HepG2 (cell line): ENCODE results near the gene P2RY8. TPM values are rescaled to one million over a fixed set of nuclear protein-coding genes. Genes with fewer than 3 reads are reported as not detected.

ENCODE experiments used
- ATAC-seq: fragments of 200-7000 bp; cut with Tn5 transposase; 3 replicates; pipeline ENCODE4 v1.9.1; 2020; ENCODE audit warnings: mild to moderate bottlenecking, moderate library complexity
- BruUV-seq: library from RNA; stranded (reverse); fragments of 400-500 nt; replicated peaks from 2 replicates; lab custom pipeline; 2021; lab: Mats Ljungman, UMichigan
- CTCF ChIA-PET: fragments of 300-600 bp; formaldehyde crosslinking; extraction: SDS; loops from one replicate; lab custom pipeline; 2021; ENCODE audit warnings: low total read pairs, inconsistent platforms, low intra/inter-chr PET ratio; lab: Yijun Ruan, JAX
- POLR2A ChIA-PET: fragments of 350-600 bp; sonication (Branson Sonifier 250); formaldehyde crosslinking; loops from one replicate; lab custom pipeline; 2020; ENCODE audit warnings: antibody characterized with exemption, inconsistent platforms; lab: Yijun Ruan, JAX
- DNase-seq: peaks from one replicate; pipeline ENCODE4 v3.0.0-alpha.2; 2015; ENCODE audit warnings: low spot score
- FAIRE-seq: peaks from 3 replicates; lab custom pipeline; 2011; peaks lifted over from hg19 to GRCh38; lab: Jason Lieb, UNC
- H2AFZ ChIP-seq: one replicate; pipeline ENCODE4 v1.6.1; 2011; ENCODE audit warnings: low read length, inconsistent platforms
- H3K27ac ChIP-seq: fragments of 300-600 bp; 3 replicates; pipeline ENCODE4 v1.8.0; 2011; ENCODE audit warnings: mixed run types, mild to moderate bottlenecking, mixed read lengths, low read length, inconsistent platforms; ENCODE audit not compliant: insufficient read depth; ENCODE audit errors: extremely low read length
- H3K27me3 ChIP-seq, 2 experiments: fragments of 200-600 bp in 1 of 2; 2 replicates in 1 of 2; 3 replicates in 1 of 2; pipeline versions ENCODE4 v1.6.0 to v1.8.0; 2011; ENCODE audit warnings: low read length in 2 of 2, mild to moderate bottlenecking in 2 of 2, moderate library complexity in 2 of 2, inconsistent platforms in 1 of 2; ENCODE audit not compliant: insufficient read depth in 2 of 2, control insufficient read depth in 1 of 2
- H3K36me3 ChIP-seq, 2 experiments: fragments of 200-600 bp in 1 of 2; replicated peaks in 1 of 2; 2 replicates in 1 of 2; 3 replicates in 1 of 2; pipeline versions ENCODE4 v1.5.1 to v1.8.0; 2011; ENCODE audit warnings: low read length in 2 of 2, inconsistent platforms in 1 of 2; ENCODE audit not compliant: insufficient read depth in 2 of 2, control insufficient read depth in 1 of 2
- H3K4me1 ChIP-seq: 2 replicates; pipeline ENCODE4 v1.5.1; 2012; ENCODE audit warnings: low read length, inconsistent platforms; ENCODE audit not compliant: insufficient read depth
- H3K4me2 ChIP-seq: 2 replicates; pipeline ENCODE4 v1.6.0; 2011; ENCODE audit warnings: low read depth, low read length, inconsistent platforms
- H3K4me3 ChIP-seq, 3 experiments: fragments of 200-600 bp in 1 of 3; sonication (generic), shearing (Covaris generic) in 1 of 3; replicated peaks in 1 of 3; 2 replicates each; pipeline ENCODE4 v1.5.1; 2011 to 2016; ENCODE audit warnings: low read length in 3 of 3, inconsistent platforms in 2 of 3, low read depth in 2 of 3, mild to moderate bottlenecking in 2 of 3, control low read depth in 1 of 3, mixed read lengths in 1 of 3; ENCODE audit not compliant: insufficient read depth in 1 of 3
- H3K79me2 ChIP-seq: one replicate; pipeline ENCODE4 v1.6.1; 2011; ENCODE audit warnings: low read length, inconsistent platforms; ENCODE audit not compliant: insufficient read depth
- H3K9ac ChIP-seq: 2 replicates; pipeline ENCODE4 v1.6.0; 2011; ENCODE audit warnings: mild to moderate bottlenecking, low read depth, low read length, inconsistent platforms; ENCODE audit not compliant: insufficient read depth
- H3K9me3 ChIP-seq: 2 replicates; pipeline ENCODE4 v1.5.1; 2012; ENCODE audit warnings: mild to moderate bottlenecking, low read length
- H4K20me1 ChIP-seq: 2 replicates; pipeline ENCODE4 v1.6.0; 2011; ENCODE audit warnings: inconsistent platforms, mild to moderate bottlenecking, low read length, moderate library complexity; ENCODE audit not compliant: insufficient read depth
- AHR ChIP-seq: IDR thresholded peaks from 2 replicates; pipeline ENCODE4 v1.6.1; 2018; ENCODE audit warnings: missing genetic modification reagents, missing compliant biosample characterization
- CBX2 ChIP-seq, 2 experiments: fragments of 200-600 bp in 1 of 2; sonication (generic); formaldehyde crosslinking in 1 of 2; IDR thresholded peaks; 2 replicates each; pipeline versions ENCODE4 v1.7.0 to v1.8.1; 2018 to 2022; ENCODE audit warnings: low read depth in 2 of 2, low read length in 1 of 2, mild to moderate bottlenecking in 1 of 2, missing genetic modification reagents in 1 of 2
- ISL2 ChIP-seq: sonication (generic); formaldehyde crosslinking; IDR thresholded peaks from 2 replicates; pipeline ENCODE4 v1.5.0; 2020; ENCODE audit warnings: missing genetic modification reagents
- RAD21 ChIP-seq: fragments of 450-650 bp; formaldehyde crosslinking; IDR thresholded peaks from 2 replicates; pipeline ENCODE4 v1.5.0; 2020; ENCODE audit warnings: mild to moderate bottlenecking
- SMC3 ChIP-seq: IDR thresholded peaks from 2 replicates; pipeline ENCODE4 v1.6.1; 2011; ENCODE audit warnings: low read length, improper control_type of control experiment
- SRF ChIP-seq: IDR thresholded peaks from 2 replicates; pipeline ENCODE4 v1.6.1; 2011; ENCODE audit warnings: mild to moderate bottlenecking, low read depth, low read length, moderate library complexity
- ZBTB49 ChIP-seq: sonication (generic); formaldehyde crosslinking; IDR thresholded peaks from 2 replicates; pipeline ENCODE4 v1.4.0; 2020; ENCODE audit warnings: missing genetic modification reagents, borderline replicate concordance
- ZC3H13 ChIP-seq: sonication (generic); formaldehyde crosslinking; IDR thresholded peaks from 2 replicates; pipeline ENCODE4 v1.8.1; 2023; ENCODE audit warnings: mild to moderate bottlenecking, missing genetic modification reagents, moderate library complexity
- ZNF383 ChIP-seq: sonication (generic); formaldehyde crosslinking; IDR thresholded peaks from 2 replicates; pipeline ENCODE4 v1.4.0; 2020; ENCODE audit warnings: missing genetic modification reagents, mild to moderate bottlenecking, borderline replicate concordance
- ZNF567 ChIP-seq: sonication (generic); formaldehyde crosslinking; IDR thresholded peaks from 2 replicates; pipeline ENCODE4 v1.8.1; 2023; ENCODE audit warnings: mild to moderate bottlenecking, missing genetic modification reagents, borderline replicate concordance
- ZSCAN20 ChIP-seq: sonication (generic); formaldehyde crosslinking; IDR thresholded peaks from 2 replicates; pipeline ENCODE4 v1.4.0; 2020; ENCODE audit warnings: missing genetic modification reagents, mild to moderate bottlenecking, borderline replicate concordance
- WGBS: methylation state at CpG from one replicate; pipeline ENCODE4 v1.1.6; 2017; ENCODE audit warnings: low lambda C conversion rate; 5-methylcytosine and 5-hydroxymethylcytosine counted together
- in situ Hi-C: cut with HindIII; loops from 2 replicates; pipeline ENCODE4 v1.10.0; 2017; ENCODE audit warnings: low pct_unique_long_range_greater_than_20kb; ENCODE audit not compliant: extremely low pct_ligation_motif_present
- intact Hi-C: fragments of 100-400 bp; cut with micrococcal nuclease; formaldehyde crosslinking; loops from one replicate; pipeline ENCODE4 v1.10.0; 2022; ENCODE audit not compliant: unreplicated experiment
- polyA plus RNA-seq, 8 experiments: library from polyadenylated mRNA; depleted of rRNA in 3 of 8; stranded (reverse) in 7 of 8; unstranded in 1 of 8; fragments of >200 nt; fragmentation: Illumina TruSeq in 4 of 8; extraction: Trizol in 4 of 8; gene quantifications; 2 replicates each; pipeline versions ENCODE4 v1.2.1 to v1.2.3, GENCODE V29; 2011 to 2016; ENCODE audit warnings: low read depth in 4 of 8, missing spikeins in 1 of 8, mixed read lengths in 1 of 8; ENCODE audit not compliant: insufficient read depth in 1 of 8
- total RNA-seq, 5 experiments: library from RNA; depleted of rRNA; stranded (reverse); fragments of >200 nt; fragmentation: Illumina TruSeq; extraction: Trizol; gene quantifications; 2 replicates each; pipeline ENCODE4 v1.2.3, GENCODE V29; 2016; ENCODE audit warnings: low read depth in 1 of 5
- TF ChIP-seq, protein P1 (sequence below): sonication (generic); formaldehyde crosslinking; IDR thresholded peaks from 2 replicates; pipeline ENCODE4 v1.8.1; 2023; ENCODE audit warnings: mild to moderate bottlenecking, missing genetic modification reagents
- TF ChIP-seq, protein P2 (sequence below): sonication (generic); formaldehyde crosslinking; IDR thresholded peaks from 2 replicates; pipeline ENCODE4 v1.8.0; 2022; ENCODE audit warnings: missing genetic modification reagents, mild to moderate bottlenecking, borderline replicate concordance
- TF ChIP-seq, protein P3 (sequence below): sonication (generic); formaldehyde crosslinking; IDR thresholded peaks from 2 replicates; pipeline ENCODE4 v1.5.1; 2020; ENCODE audit warnings: missing genetic modification reagents, mild to moderate bottlenecking, borderline replicate concordance
- TF ChIP-seq, protein P4 (sequence below): sonication (generic); formaldehyde crosslinking; IDR thresholded peaks from 2 replicates; pipeline ENCODE4 v1.4.0; 2020; ENCODE audit warnings: mild to moderate bottlenecking, low read depth, missing genetic modification reagents

The P2RY8 gene
- total and polyA plus RNA-seq, 2 of the 13 experiments (the other 11 are each of a cell fraction or from before 2014, with no cell fraction given), result 1.0 to 1.3 TPM

- Histone ChIP-seq H3K9ac (no peak overlapping the region), H3K4me2 (no peak overlapping the region), H3K79me2 (no peaks in the 10 kb centered on the region), H4K20me1 (no peaks in the 10 kb centered on the region), H3K36me3 (peaks cover 2 to 6% of the 10 kb centered on the region in 2 experiments; a peak in 3 of 5 replicates), H3K27ac (no peak overlapping the region), H3K9me3 (no peaks in the 10 kb centered on the region), H2AFZ (no peak overlapping the region), H3K4me3 (no peak overlapping the region), H3K4me1 (no peaks in the 10 kb centered on the region), H3K27me3 (no peaks in the 10 kb centered on the region)
- in situ Hi-C loops (no loop called here), intact Hi-C loops (no loop called here)
- ChIA-PET POLR2A (no interaction called here), CTCF (no interaction called here)
- FAIRE-seq (no peak), DNase-seq (no peak), ATAC-seq (no peak)
- no TSS peak for BruUV-seq
- WGBS, result 98% methylated on average over 22 of the region's 22 CpGs
- no peak for TF ChIP-seq ZNF383 (CRISPR knock-in tag)
- TF ChIP-seq ISL2 (CRISPR knock-in tag), result no peak
- TF ChIP-seq, protein P1, sequence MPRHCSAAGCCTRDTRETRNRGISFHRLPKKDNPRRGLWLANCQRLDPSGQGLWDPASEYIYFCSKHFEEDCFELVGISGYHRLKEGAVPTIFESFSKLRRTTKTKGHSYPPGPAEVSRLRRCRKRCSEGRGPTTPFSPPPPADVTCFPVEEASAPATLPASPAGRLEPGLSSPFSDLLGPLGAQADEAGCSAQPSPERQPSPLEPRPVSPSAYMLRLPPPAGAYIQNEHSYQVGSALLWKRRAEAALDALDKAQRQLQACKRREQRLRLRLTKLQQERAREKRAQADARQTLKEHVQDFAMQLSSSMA (CRISPR knock-in tag), result no peak
- TF ChIP-seq, protein P2, sequence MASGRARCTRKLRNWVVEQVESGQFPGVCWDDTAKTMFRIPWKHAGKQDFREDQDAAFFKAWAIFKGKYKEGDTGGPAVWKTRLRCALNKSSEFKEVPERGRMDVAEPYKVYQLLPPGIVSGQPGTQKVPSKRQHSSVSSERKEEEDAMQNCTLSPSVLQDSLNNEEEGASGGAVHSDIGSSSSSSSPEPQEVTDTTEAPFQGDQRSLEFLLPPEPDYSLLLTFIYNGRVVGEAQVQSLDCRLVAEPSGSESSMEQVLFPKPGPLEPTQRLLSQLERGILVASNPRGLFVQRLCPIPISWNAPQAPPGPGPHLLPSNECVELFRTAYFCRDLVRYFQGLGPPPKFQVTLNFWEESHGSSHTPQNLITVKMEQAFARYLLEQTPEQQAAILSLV, result no peak
- TF ChIP-seq SMC3, result no peak
- TF ChIP-seq, protein P3, sequence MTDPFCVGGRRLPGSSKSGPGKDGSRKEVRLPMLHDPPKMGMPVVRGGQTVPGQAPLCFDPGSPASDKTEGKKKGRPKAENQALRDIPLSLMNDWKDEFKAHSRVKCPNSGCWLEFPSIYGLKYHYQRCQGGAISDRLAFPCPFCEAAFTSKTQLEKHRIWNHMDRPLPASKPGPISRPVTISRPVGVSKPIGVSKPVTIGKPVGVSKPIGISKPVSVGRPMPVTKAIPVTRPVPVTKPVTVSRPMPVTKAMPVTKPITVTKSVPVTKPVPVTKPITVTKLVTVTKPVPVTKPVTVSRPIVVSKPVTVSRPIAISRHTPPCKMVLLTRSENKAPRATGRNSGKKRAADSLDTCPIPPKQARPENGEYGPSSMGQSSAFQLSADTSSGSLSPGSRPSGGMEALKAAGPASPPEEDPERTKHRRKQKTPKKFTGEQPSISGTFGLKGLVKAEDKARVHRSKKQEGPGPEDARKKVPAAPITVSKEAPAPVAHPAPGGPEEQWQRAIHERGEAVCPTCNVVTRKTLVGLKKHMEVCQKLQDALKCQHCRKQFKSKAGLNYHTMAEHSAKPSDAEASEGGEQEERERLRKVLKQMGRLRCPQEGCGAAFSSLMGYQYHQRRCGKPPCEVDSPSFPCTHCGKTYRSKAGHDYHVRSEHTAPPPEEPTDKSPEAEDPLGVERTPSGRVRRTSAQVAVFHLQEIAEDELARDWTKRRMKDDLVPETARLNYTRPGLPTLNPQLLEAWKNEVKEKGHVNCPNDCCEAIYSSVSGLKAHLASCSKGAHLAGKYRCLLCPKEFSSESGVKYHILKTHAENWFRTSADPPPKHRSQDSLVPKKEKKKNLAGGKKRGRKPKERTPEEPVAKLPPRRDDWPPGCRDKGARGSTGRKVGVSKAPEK, result no peak
- TF ChIP-seq AHR (CRISPR knock-in tag), result no peak
- no peak for TF ChIP-seq RAD21 (CRISPR knock-in tag)
- no peak for TF ChIP-seq ZNF567 (CRISPR knock-in tag)
- TF ChIP-seq ZSCAN20 (CRISPR knock-in tag), result no peak
- TF ChIP-seq CBX2 (IDR thresholded peaks at IDR 0.05; ENCODE audit: low read depth, low read length), result no peak
- no peak for TF ChIP-seq CBX2 (CRISPR knock-in tag; IDR thresholded peaks at IDR 0.05; ENCODE audit: low read depth)
- TF ChIP-seq ZC3H13, result no peak
- TF ChIP-seq SRF, result no peak
- no peak for TF ChIP-seq ZBTB49 (CRISPR knock-in tag)
- TF ChIP-seq, protein P4, sequence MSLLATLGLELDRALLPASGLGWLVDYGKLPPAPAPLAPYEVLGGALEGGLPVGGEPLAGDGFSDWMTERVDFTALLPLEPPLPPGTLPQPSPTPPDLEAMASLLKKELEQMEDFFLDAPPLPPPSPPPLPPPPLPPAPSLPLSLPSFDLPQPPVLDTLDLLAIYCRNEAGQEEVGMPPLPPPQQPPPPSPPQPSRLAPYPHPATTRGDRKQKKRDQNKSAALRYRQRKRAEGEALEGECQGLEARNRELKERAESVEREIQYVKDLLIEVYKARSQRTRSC (CRISPR knock-in tag), result no peak
These were observed 102.1 kb downstream of the P2RY8 start for GRCh38 chrX:1434871-1435240.
